HEK293 (cell line): ENCODE data around the gene HELQ.

Source experiments
- BCL11A ChIP-seq: fragments of 450-650 bp; formaldehyde crosslinking; IDR thresholded peaks from 2 replicates; pipeline ENCODE4 v1.5.1; 2016; ENCODE audit warnings: low read depth, missing biosample characterization, missing genetic modification characterization
- GLI4 ChIP-seq: fragments of 450-650 bp; formaldehyde crosslinking; IDR thresholded peaks from 2 replicates; pipeline ENCODE4 v1.5.1; 2016; ENCODE audit warnings: missing biosample characterization, missing genetic modification characterization
- GLIS2 ChIP-seq: fragments of 450-650 bp; formaldehyde crosslinking; IDR thresholded peaks from 2 replicates; pipeline ENCODE4 v1.5.1; 2016; ENCODE audit warnings: missing biosample characterization, missing genetic modification characterization
- KLF1 ChIP-seq: fragments of 450-650 bp; formaldehyde crosslinking; IDR thresholded peaks from 2 replicates; pipeline ENCODE4 v1.5.1; 2016; ENCODE audit warnings: missing biosample characterization, missing genetic modification characterization
- KLF9 ChIP-seq: fragments of 450-650 bp; formaldehyde crosslinking; IDR thresholded peaks from 2 replicates; pipeline ENCODE4 v1.5.1; 2016; ENCODE audit warnings: missing biosample characterization, missing genetic modification characterization, low read depth
- MZF1 ChIP-seq: fragments of 450-650 bp; formaldehyde crosslinking; IDR thresholded peaks from 2 replicates; pipeline ENCODE4 v1.5.1; 2017; ENCODE audit warnings: missing biosample characterization, missing genetic modification characterization, borderline replicate concordance
- SP2 ChIP-seq: fragments of 450-650 bp; formaldehyde crosslinking; IDR thresholded peaks from 2 replicates; pipeline ENCODE4 v1.5.1; 2016; ENCODE audit warnings: missing biosample characterization, missing genetic modification characterization
- YY1 ChIP-seq: fragments of 450-650 bp; formaldehyde crosslinking; IDR thresholded peaks from 2 replicates; pipeline ENCODE4 v1.5.1; 2018; ENCODE audit warnings: missing biosample characterization, missing genetic modification characterization
- ZBTB26 ChIP-seq: fragments of 450-650 bp; formaldehyde crosslinking; optimal IDR thresholded peaks from 2 replicates; pipeline ENCODE3; 2016; ENCODE audit warnings: missing biosample characterization, mild to moderate bottlenecking, missing genetic modification characterization
- ZBTB44 ChIP-seq: fragments of 450-650 bp; IDR thresholded peaks from 2 replicates; pipeline ENCODE4 v1.5.1; 2018; ENCODE audit warnings: missing biosample characterization, mild to moderate bottlenecking, missing genetic modification characterization
- ZBTB6 ChIP-seq: fragments of 450-650 bp; formaldehyde crosslinking; IDR thresholded peaks from 2 replicates; pipeline ENCODE4 v1.5.1; 2017; ENCODE audit warnings: missing biosample characterization, missing genetic modification characterization
- ZFP3 ChIP-seq: fragments of 450-650 bp; formaldehyde crosslinking; IDR thresholded peaks from 2 replicates; pipeline ENCODE4 v1.5.1; 2016; ENCODE audit warnings: low read depth, missing biosample characterization, missing genetic modification characterization
- ZNF121 ChIP-seq: fragments of 450-650 bp; formaldehyde crosslinking; IDR thresholded peaks from 2 replicates; pipeline ENCODE4 v1.5.1; 2016; ENCODE audit warnings: missing biosample characterization, missing genetic modification characterization
- ZNF18 ChIP-seq: fragments of 450-650 bp; formaldehyde crosslinking; IDR thresholded peaks from 2 replicates; pipeline ENCODE4 v1.5.1; 2016; ENCODE audit warnings: missing biosample characterization, missing genetic modification characterization
- ZNF23 ChIP-seq: fragments of 450-650 bp; formaldehyde crosslinking; IDR thresholded peaks from 2 replicates; pipeline ENCODE4 v1.5.1; 2016; ENCODE audit warnings: missing biosample characterization, missing genetic modification characterization, borderline replicate concordance
- ZNF311 ChIP-seq: fragments of 450-650 bp; formaldehyde crosslinking; IDR thresholded peaks from 2 replicates; pipeline ENCODE4 v1.5.1; 2017; ENCODE audit warnings: missing biosample characterization, missing genetic modification characterization, borderline replicate concordance
- ZNF37A ChIP-seq: fragments of 450-650 bp; IDR thresholded peaks from 2 replicates; pipeline ENCODE4 v1.5.1; 2018; ENCODE audit warnings: missing biosample characterization, missing genetic modification characterization
- ZNF624 ChIP-seq: fragments of 450-650 bp; formaldehyde crosslinking; IDR thresholded peaks from 2 replicates; pipeline ENCODE4 v1.5.1; 2017; ENCODE audit warnings: missing biosample characterization, missing genetic modification characterization
- ZNF658 ChIP-seq: fragments of 450-650 bp; formaldehyde crosslinking; IDR thresholded peaks from 2 replicates; pipeline ENCODE4; 2016; ENCODE audit warnings: missing biosample characterization, missing genetic modification characterization
- TF ChIP-seq, protein P1 (sequence below): fragments of 450-650 bp; formaldehyde crosslinking; IDR thresholded peaks from 2 replicates; pipeline ENCODE4 v1.5.1; 2016; ENCODE audit warnings: missing biosample characterization, missing genetic modification characterization
- TF ChIP-seq, protein P2 (sequence below): fragments of 450-650 bp; formaldehyde crosslinking; conservative IDR thresholded peaks from 2 replicates; pipeline ENCODE4 v1.5.1; 2016; ENCODE audit warnings: low read depth, missing biosample characterization, missing genetic modification characterization
- TF ChIP-seq, protein P3 (sequence below): fragments of 450-650 bp; formaldehyde crosslinking; IDR thresholded peaks from 2 replicates; pipeline ENCODE4 v1.5.1; 2017; ENCODE audit warnings: missing biosample characterization, missing genetic modification characterization
- TF ChIP-seq, protein P4 (sequence below): fragments of 450-650 bp; formaldehyde crosslinking; IDR thresholded peaks from 2 replicates; pipeline ENCODE4 v1.5.1; 2016; ENCODE audit warnings: missing biosample characterization, missing genetic modification characterization

The HELQ gene

DNA sequence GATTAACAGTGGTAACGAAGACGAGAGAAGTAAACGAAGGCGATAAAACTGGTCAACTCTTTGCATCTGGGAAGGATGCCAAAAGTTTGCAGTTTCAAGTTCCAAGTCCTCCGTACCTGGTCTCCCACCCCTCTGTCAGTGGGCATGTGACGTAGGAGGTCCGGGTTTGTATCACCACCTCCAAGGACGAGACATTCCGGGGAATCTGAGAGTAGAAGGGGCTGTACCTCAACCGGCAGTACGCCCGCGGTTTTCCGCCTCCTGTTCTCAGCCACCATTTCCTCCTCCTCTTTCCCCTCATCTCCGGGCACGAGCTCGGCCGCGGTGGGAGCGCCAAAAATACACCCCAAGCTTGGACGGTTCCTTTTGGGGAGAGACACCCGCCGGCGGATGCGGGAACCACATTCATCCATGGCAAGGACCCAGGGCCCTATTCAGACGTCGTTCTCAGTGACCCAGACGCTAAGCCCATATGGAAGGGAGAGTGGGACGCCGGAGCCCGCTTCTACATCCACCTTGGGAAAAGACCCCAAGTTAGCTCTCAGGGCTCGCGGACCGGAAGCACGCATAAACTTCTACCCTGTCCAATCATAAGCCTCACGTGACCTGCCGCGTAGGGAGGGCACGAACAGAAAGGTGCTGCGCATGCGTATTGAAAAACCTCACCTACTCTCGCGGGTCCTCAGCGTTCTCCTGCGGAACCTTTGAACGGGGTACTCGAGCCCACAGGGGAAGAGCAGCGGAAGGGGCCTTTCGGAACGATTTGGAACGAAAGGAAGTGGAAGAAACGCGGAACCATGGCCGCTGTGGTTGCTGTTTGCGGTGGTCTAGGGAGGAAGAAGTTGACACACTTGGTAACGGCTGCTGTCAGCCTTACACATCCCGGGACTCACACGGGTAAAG is at the start of gene HELQ, which contains the start of gene MRPS18C (continued):
- TF ChIP-seq ZBTB44 (tag by site-specific recombination) (no peak), MZF1 (no peak), ZNF624 (tag by site-specific recombination) (no peak), ZNF658 (tag by site-specific recombination) (no peak), GLI4 (0 out of 2 replicates have a peak, but pooled peaks have one; percentile 64), ZBTB6 (tag by site-specific recombination) (0 out of 2 replicates have a peak, but pooled peaks have one; percentile 24), ZNF311 (no peak), GLIS2 (tag by site-specific recombination) (peak; percentile 61), ZNF121 (tag by site-specific recombination) (no peak), ZBTB26 (tag by site-specific recombination) (peak; percentile 47), YY1 (tag by site-specific recombination) (peak; percentile 85), ZNF37A (tag by site-specific recombination) (no peak), KLF1 (no peak), BCL11A (tag by site-specific recombination) (no peak), ZNF18 (tag by site-specific recombination) (no peak), SP2 (tag by site-specific recombination) (peak; percentile 75), KLF9 (tag by site-specific recombination) (no peak), ZNF23 (tag by site-specific recombination) (no peak), ZFP3 (tag by site-specific recombination) (no peak)
- TF ChIP-seq, protein P1, sequence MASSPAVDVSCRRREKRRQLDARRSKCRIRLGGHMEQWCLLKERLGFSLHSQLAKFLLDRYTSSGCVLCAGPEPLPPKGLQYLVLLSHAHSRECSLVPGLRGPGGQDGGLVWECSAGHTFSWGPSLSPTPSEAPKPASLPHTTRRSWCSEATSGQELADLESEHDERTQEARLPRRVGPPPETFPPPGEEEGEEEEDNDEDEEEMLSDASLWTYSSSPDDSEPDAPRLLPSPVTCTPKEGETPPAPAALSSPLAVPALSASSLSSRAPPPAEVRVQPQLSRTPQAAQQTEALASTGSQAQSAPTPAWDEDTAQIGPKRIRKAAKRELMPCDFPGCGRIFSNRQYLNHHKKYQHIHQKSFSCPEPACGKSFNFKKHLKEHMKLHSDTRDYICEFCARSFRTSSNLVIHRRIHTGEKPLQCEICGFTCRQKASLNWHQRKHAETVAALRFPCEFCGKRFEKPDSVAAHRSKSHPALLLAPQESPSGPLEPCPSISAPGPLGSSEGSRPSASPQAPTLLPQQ = peak; percentile 76; the same call in 1 of the 2 replicates
- TF ChIP-seq, protein P2, sequence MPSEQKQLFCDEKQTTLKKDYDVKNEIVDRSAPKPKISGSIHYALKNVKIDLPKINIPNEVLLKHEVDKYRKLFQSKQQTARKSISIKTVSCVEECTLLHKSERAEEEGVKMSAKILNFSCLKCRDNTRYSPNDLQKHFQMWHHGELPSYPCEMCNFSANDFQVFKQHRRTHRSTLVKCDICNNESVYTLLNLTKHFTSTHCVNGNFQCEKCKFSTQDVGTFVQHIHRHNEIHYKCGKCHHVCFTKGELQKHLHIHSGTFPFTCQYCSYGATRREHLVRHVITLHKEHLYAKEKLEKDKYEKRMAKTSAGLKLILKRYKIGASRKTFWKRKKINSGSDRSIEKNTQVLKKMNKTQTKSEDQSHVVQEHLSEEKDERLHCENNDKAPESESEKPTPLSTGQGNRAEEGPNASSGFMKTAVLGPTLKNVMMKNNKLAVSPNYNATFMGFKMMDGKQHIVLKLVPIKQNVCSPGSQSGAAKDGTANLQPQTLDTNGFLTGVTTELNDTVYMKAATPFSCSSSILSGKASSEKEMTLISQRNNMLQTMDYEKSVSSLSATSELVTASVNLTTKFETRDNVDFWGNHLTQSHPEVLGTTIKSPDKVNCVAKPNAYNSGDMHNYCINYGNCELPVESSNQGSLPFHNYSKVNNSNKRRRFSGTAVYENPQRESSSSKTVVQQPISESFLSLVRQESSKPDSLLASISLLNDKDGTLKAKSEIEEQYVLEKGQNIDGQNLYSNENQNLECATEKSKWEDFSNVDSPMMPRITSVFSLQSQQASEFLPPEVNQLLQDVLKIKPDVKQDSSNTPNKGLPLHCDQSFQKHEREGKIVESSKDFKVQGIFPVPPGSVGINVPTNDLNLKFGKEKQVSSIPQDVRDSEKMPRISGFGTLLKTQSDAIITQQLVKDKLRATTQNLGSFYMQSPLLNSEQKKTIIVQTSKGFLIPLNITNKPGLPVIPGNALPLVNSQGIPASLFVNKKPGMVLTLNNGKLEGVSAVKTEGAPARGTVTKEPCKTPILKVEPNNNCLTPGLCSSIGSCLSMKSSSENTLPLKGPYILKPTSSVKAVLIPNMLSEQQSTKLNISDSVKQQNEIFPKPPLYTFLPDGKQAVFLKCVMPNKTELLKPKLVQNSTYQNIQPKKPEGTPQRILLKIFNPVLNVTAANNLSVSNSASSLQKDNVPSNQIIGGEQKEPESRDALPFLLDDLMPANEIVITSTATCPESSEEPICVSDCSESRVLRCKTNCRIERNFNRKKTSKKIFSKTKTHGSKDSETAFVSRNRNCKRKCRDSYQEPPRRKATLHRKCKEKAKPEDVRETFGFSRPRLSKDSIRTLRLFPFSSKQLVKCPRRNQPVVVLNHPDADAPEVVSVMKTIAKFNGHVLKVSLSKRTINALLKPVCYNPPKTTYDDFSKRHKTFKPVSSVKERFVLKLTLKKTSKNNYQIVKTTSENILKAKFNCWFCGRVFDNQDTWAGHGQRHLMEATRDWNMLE (tag by site-specific recombination) = peak; percentile 62
- TF ChIP-seq, protein P3, sequence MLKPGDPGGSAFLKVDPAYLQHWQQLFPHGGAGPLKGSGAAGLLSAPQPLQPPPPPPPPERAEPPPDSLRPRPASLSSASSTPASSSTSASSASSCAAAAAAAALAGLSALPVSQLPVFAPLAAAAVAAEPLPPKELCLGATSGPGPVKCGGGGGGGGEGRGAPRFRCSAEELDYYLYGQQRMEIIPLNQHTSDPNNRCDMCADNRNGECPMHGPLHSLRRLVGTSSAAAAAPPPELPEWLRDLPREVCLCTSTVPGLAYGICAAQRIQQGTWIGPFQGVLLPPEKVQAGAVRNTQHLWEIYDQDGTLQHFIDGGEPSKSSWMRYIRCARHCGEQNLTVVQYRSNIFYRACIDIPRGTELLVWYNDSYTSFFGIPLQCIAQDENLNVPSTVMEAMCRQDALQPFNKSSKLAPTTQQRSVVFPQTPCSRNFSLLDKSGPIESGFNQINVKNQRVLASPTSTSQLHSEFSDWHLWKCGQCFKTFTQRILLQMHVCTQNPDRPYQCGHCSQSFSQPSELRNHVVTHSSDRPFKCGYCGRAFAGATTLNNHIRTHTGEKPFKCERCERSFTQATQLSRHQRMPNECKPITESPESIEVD (tag by site-specific recombination) = no peak
- TF ChIP-seq, protein P4, sequence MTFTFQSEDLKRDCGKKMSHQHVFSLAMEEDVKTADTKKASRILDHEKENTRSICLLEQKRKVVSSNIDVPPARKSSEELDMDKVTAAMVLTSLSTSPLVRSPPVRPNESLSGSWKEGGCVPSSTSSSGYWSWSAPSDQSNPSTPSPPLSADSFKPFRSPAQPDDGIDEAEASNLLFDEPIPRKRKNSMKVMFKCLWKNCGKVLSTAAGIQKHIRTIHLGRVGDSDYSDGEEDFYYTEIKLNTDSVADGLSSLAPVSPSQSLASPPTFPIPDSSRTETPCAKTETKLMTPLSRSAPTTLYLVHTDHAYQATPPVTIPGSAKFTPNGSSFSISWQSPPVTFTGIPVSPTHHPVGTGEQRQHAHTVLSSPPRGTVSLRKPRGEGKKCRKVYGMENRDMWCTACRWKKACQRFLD (tag by site-specific recombination) = no peak
